ENCODE measurements around the gene SFXN3.
A peak's percentile ranks its signal among the peaks of the same experiment; 100 is the strongest.

SFXN3 gene

GRCh38 chr10:101060951-101061623 lies 30.1 kb downstream of the SFXN3 start:
- peak; percentile 90 for DNase-seq

- DNase-seq = no peak
Measured at GRCh38 chr10:101061624-101062231, 30.7 kb downstream of the SFXN3 start, which contains the start of gene KAZALD1. Gene KAZALD1 (plus strand): TSS chr10:101061989. CDS start chr10:101062593, 604 bp downstream.

GRCh38 chr10:101062232-101063049 lies 31.4 kb downstream of the SFXN3 start:
- peak; percentile 71 for DNase-seq

- no peak for DNase-seq
Measured at GRCh38 chr10:101063050-101063525, 32.1 kb downstream of the SFXN3 start.

GRCh38 chr10:101063548-101064414 lies 32.7 kb downstream of the SFXN3 start:
- no peak for DNase-seq

- no peak for DNase-seq
Measured at GRCh38 chr10:101064415-101065030, 33.5 kb downstream of the SFXN3 start.

GRCh38 chr10:101065481-101066145 lies 34.6 kb downstream of the SFXN3 start:
- DNase-seq = no peak

GRCh38 chr10:101066146-101066895 lies 35.3 kb downstream of the SFXN3 start:
- peak; percentile 69 for DNase-seq

GRCh38 chr10:101066896-101067355 lies 35.9 kb downstream of the SFXN3 start:
- DNase-seq = no peak

- peak; percentile 84 for DNase-seq
Measured at GRCh38 chr10:101067356-101068083, 36.5 kb downstream of the SFXN3 start.

GRCh38 chr10:101069441-101069840 lies 38.4 kb downstream of the SFXN3 start:
- no peak for DNase-seq

- DNase-seq = no peak
Measured at GRCh38 chr10:101070098-101070497, 39.1 kb downstream of the SFXN3 start.

- DNase-seq = peak; percentile 99
Measured at GRCh38 chr10:101071267-101071884, 40.3 kb downstream of the SFXN3 start.

- no peak for DNase-seq
Measured at GRCh38 chr10:101071885-101072433, 40.9 kb downstream of the SFXN3 start.

GRCh38 chr10:101072923-101073322 lies 41.9 kb downstream of the SFXN3 start:
- DNase-seq = no peak

GRCh38 chr10:101073631-101074030 lies 42.6 kb downstream of the SFXN3 start:
- no peak for DNase-seq

- DNase-seq = no peak
Measured at GRCh38 chr10:101075775-101076174, 44.7 kb downstream of the SFXN3 start.

GRCh38 chr10:101076630-101077029 lies 45.6 kb downstream of the SFXN3 start:
- no peak for DNase-seq

GRCh38 chr10:101079874-101080273 lies 48.8 kb downstream of the SFXN3 start:
- no peak for DNase-seq

Measured in suppressor macrophage treated with lipopolysaccharide for 4 hours (primary cell).